HCT116 (cell line): ENCODE data around the gene SDK1. TPM values are rescaled to one million over a fixed set of nuclear protein-coding genes. Genes with fewer than 3 reads are reported as not detected.

ENCODE experiments used
- ATAC-seq: fragments of 200-7000 bp; cut with Tn5 transposase; 2 replicates; pipeline ENCODE4 v1.9.1; 2020; ENCODE audit warnings: mild to moderate bottlenecking, moderate library complexity
- BruUV-seq: library from RNA; stranded (reverse); fragments of 400-500 nt; replicated peaks from 2 replicates; lab custom pipeline; 2021; lab: Mats Ljungman, UMichigan
- CTCF ChIA-PET: fragments of 300-600 bp; sonication (Branson Sonifier 250); formaldehyde crosslinking; loops from one replicate; lab custom pipeline; 2021; ENCODE audit warnings: antibody characterized with exemption; lab: Charles Lee
- POLR2A ChIA-PET: fragments of 300-600, 350-600 bp; sonication (Branson Sonifier 250); formaldehyde crosslinking; loops from one replicate; lab custom pipeline; 2021; ENCODE audit warnings: antibody characterized with exemption; lab: Charles Lee
- RAD21 ChIA-PET, 2 experiments: fragments of 300-600 bp; sonication (Branson Sonifier 250); formaldehyde crosslinking; loops; one replicate each; lab custom pipeline; 2023; ENCODE audit warnings: low total read pairs in 2 of 2; ENCODE audit not compliant: uncharacterized antibody in 2 of 2, unreplicated experiment in 2 of 2, low non-redundant PET in 1 of 2; lab: Charles Lee
- DNase-seq: peaks from one replicate; pipeline ENCODE4 v3.0.0-alpha.2; 2010; ENCODE audit warnings: low read depth, low spot score
- H2AFZ ChIP-seq: fragments of 200-600 bp; shearing (Covaris generic), sonication (generic); 2 replicates; pipeline ENCODE4 v1.6.1; 2017; ENCODE audit warnings: low read depth, mixed run types, mixed read lengths, antibody characterized with exemption, low read length; ENCODE audit not compliant: poor library complexity, severe bottlenecking
- H3K27ac ChIP-seq: 2 replicates; pipeline ENCODE4 v1.5.1; 2012; ENCODE audit warnings: low read depth, low read length
- H3K27me3 ChIP-seq: fragments of 200-600 bp; sonication (generic); 2 replicates; pipeline ENCODE4 v1.6.1; 2016; ENCODE audit warnings: mixed run types, low read length, mixed read lengths; ENCODE audit not compliant: insufficient read depth
- H3K36me3 ChIP-seq, 2 experiments: fragments of 200-500 bp in 1 of 2; fragments of 200-600 bp in 1 of 2; sonication (Bioruptor generic) in 1 of 2; sonication (generic) in 1 of 2; 2 replicates each; pipeline versions ENCODE4 v1.5.1 to v1.6.1; 2014 to 2016; ENCODE audit warnings: low read length in 2 of 2, inconsistent platforms in 1 of 2, mixed read lengths in 1 of 2, mixed run types in 1 of 2; ENCODE audit not compliant: insufficient read depth in 2 of 2, control insufficient read depth in 1 of 2
- H3K4me1 ChIP-seq, 2 experiments: fragments of 200-600 bp in 1 of 2; sonication (generic) in 1 of 2; 2 replicates each; pipeline versions ENCODE4 v1.5.1 to v1.6.1; 2012 to 2017; ENCODE audit warnings: low read length in 2 of 2, inconsistent platforms in 1 of 2, mild to moderate bottlenecking in 1 of 2, mixed read lengths in 1 of 2, mixed run types in 1 of 2, moderate library complexity in 1 of 2; ENCODE audit not compliant: insufficient read depth in 2 of 2, control insufficient read depth in 1 of 2
- H3K4me2 ChIP-seq: fragments of 200-600 bp; sonication (generic); 2 replicates; pipeline ENCODE4 v1.6.1; 2017; ENCODE audit warnings: mixed run types, low read length, mixed read lengths
- H3K4me3 ChIP-seq, 2 experiments: fragments of 200-600 bp in 1 of 2; sonication (generic) in 1 of 2; replicated peaks in 1 of 2; 2 replicates each; pipeline ENCODE4 v1.5.1; 2011 to 2016; ENCODE audit warnings: low read length in 2 of 2, control low read depth in 1 of 2, low read depth in 1 of 2, mild to moderate bottlenecking in 1 of 2, mixed read lengths in 1 of 2, mixed run types in 1 of 2
- H3K79me2 ChIP-seq: fragments of 200-600 bp; sonication (generic); 2 replicates; pipeline ENCODE4 v1.6.1; 2017; ENCODE audit warnings: mild to moderate bottlenecking, mixed run types, low read length, moderate library complexity, mixed read lengths; ENCODE audit not compliant: insufficient read depth
- H3K9ac ChIP-seq: fragments of 200-600 bp; sonication (generic); 2 replicates; pipeline ENCODE4 v1.6.1; 2016; ENCODE audit warnings: low read length, mixed read lengths
- H3K9me2 ChIP-seq: fragments of 200-600 bp; sonication (generic), shearing (Covaris generic); 2 replicates; pipeline ENCODE4 v1.6.1; 2017; ENCODE audit warnings: mixed run types, mild to moderate bottlenecking, moderate library complexity; ENCODE audit not compliant: insufficient read depth
- H3K9me3 ChIP-seq, 2 experiments: fragments of 200-500 bp in 1 of 2; fragments of 200-600 bp in 1 of 2; sonication (Bioruptor generic) in 1 of 2; sonication (generic) in 1 of 2; 2 replicates each; pipeline ENCODE4 v1.6.1; 2014 to 2017; ENCODE audit warnings: low read length in 2 of 2, mixed read lengths in 2 of 2, inconsistent platforms in 1 of 2, low read depth in 1 of 2, mild to moderate bottlenecking in 1 of 2, mixed run types in 1 of 2, moderate library complexity in 1 of 2; ENCODE audit not compliant: control insufficient read depth in 1 of 2, insufficient read depth in 1 of 2
- H4K20me1 ChIP-seq: fragments of 200-600 bp; sonication (generic), shearing (Covaris generic); 2 replicates; pipeline ENCODE4 v1.6.1; 2017; ENCODE audit warnings: mixed run types, mild to moderate bottlenecking, moderate library complexity; ENCODE audit not compliant: insufficient read depth
- CEBPB ChIP-seq: IDR thresholded peaks from 2 replicates; pipeline ENCODE4 v1.6.1; 2012; ENCODE audit warnings: low read depth
- EGR1 ChIP-seq: IDR thresholded peaks from 2 replicates; pipeline ENCODE4 v1.6.1; 2012; ENCODE audit warnings: low read depth
- EZH2phosphoT487 ChIP-seq: fragments of 200-600 bp; IDR thresholded peaks from 2 replicates; pipeline ENCODE4 v1.6.1; 2018; ENCODE audit warnings: antibody characterized with exemption, borderline replicate concordance
- FOSL1 ChIP-seq: IDR thresholded peaks from 2 replicates; pipeline ENCODE4 v1.6.1; 2012; ENCODE audit warnings: low read depth
- JUND ChIP-seq: IDR thresholded peaks from 2 replicates; pipeline ENCODE4 v1.6.1; 2012
- POLR2A ChIP-seq: IDR thresholded peaks from 2 replicates; pipeline ENCODE4 v1.7.0; 2011; ENCODE audit warnings: borderline replicate concordance; ENCODE audit not compliant: insufficient read depth, insufficient read length; ENCODE audit errors: extremely low read depth
- POLR2AphosphoS5 ChIP-seq: IDR thresholded peaks from 2 replicates; pipeline ENCODE4 v1.6.1; 2011; ENCODE audit warnings: mild to moderate bottlenecking, low read depth, low read length, moderate library complexity
- SP1 ChIP-seq: IDR thresholded peaks from 2 replicates; pipeline ENCODE4 v1.6.1; 2012; ENCODE audit warnings: low read depth
- SRF ChIP-seq: IDR thresholded peaks from 2 replicates; pipeline ENCODE4 v1.6.1; 2012; ENCODE audit warnings: low read depth
- YY1 ChIP-seq: IDR thresholded peaks from 2 replicates; pipeline ENCODE4 v1.6.1; 2011; ENCODE audit warnings: low read length, low read depth, moderate library complexity, mild to moderate bottlenecking; ENCODE audit not compliant: insufficient replicate concordance; ENCODE audit errors: extremely low read depth
- ZFX ChIP-seq: fragments of 450-650 bp; IDR thresholded peaks from 2 replicates; pipeline ENCODE4 v1.6.1; 2017
- ZNF274 ChIP-seq: fragments of 200-500 bp; sonication (Bioruptor generic); IDR thresholded peaks from 2 replicates; pipeline ENCODE4 v1.6.1; 2014; ENCODE audit warnings: mild to moderate bottlenecking, low read depth, low read length, inconsistent platforms
- intact Hi-C: fragments of 100-400 bp; cut with micrococcal nuclease; formaldehyde crosslinking; loops from 2 replicates; pipeline ENCODE4 v1.10.0; 2022
- total RNA-seq: library from RNA; stranded (reverse); gene quantifications from one replicate; pipeline ENCODE4 v1.2.1, GENCODE V29; 2021; ENCODE audit not compliant: unreplicated experiment
- TF ChIP-seq, protein P1 (sequence below), 3 experiments: fragments of 200-600 bp in 1 of 3; sonication (generic) in 1 of 3; IDR thresholded peaks in 2 of 3; conservative IDR thresholded peaks in 1 of 3; 2 replicates each; pipeline ENCODE4 v1.5.1; 2012 to 2017; ENCODE audit warnings: low read depth in 2 of 3, low read length in 2 of 3, antibody characterized with exemption in 1 of 3, borderline replicate concordance in 1 of 3, control low read depth in 1 of 3, mild to moderate bottlenecking in 1 of 3, mixed read lengths in 1 of 3, mixed run types in 1 of 3, moderate library complexity in 1 of 3; ENCODE audit not compliant: insufficient read depth in 1 of 3
- TF ChIP-seq, protein P2 (sequence below): IDR thresholded peaks from 2 replicates; pipeline ENCODE4 v1.6.1; 2012

Gene SDK1
- total RNA-seq, 1 experiment from 2014 or later = 0.05 TPM

DNA sequence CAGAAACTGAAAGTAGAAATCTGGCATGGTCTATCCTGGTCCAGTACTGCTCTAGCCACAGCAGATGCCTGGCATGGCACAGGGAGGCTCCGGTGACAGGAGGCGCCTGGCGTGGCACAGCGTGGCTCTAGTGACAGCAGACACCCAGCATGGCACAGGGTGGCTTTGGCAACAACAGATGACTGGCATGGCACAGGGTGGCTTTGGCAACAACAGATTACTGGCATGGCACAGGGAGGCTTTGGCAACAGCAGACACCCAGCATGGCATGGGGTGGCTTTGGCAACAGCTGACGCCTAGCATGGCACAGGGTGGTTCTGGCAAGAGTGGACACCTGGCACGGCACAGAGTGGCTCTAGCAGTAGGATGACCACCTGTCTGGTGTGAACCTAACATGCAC is 900.5 kb downstream of the SDK1 start:
- CTCF ChIA-PET = no interaction called here
- no peak overlapping the region for H3K9ac ChIP-seq
- no peak overlapping the region for H3K4me2 ChIP-seq
- POLR2A ChIA-PET = no interaction called here
- TF ChIP-seq EZH2phosphoT487 (no peak), ZNF274 (no peak), POLR2A (no peak), YY1 (no peak), FOSL1 (no peak), SP1 (no peak)
- TF ChIP-seq, protein P1, sequence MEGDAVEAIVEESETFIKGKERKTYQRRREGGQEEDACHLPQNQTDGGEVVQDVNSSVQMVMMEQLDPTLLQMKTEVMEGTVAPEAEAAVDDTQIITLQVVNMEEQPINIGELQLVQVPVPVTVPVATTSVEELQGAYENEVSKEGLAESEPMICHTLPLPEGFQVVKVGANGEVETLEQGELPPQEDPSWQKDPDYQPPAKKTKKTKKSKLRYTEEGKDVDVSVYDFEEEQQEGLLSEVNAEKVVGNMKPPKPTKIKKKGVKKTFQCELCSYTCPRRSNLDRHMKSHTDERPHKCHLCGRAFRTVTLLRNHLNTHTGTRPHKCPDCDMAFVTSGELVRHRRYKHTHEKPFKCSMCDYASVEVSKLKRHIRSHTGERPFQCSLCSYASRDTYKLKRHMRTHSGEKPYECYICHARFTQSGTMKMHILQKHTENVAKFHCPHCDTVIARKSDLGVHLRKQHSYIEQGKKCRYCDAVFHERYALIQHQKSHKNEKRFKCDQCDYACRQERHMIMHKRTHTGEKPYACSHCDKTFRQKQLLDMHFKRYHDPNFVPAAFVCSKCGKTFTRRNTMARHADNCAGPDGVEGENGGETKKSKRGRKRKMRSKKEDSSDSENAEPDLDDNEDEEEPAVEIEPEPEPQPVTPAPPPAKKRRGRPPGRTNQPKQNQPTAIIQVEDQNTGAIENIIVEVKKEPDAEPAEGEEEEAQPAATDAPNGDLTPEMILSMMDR (IDR thresholded peaks at IDR 0.05 in 2 of 3, conservative IDR thresholded peaks at IDR 0.05 in 1 of 3; ENCODE audit: borderline replicate concordance in 1 of 3, insufficient read depth in 1 of 3, low read depth in 2 of 3, low read length in 2 of 3) = no peak
- H3K27me3 ChIP-seq = no peaks in the 10 kb centered on the region
- H3K27ac ChIP-seq = no peak overlapping the region
- H3K36me3 ChIP-seq = no peaks in the 10 kb centered on the region
- RAD21 ChIA-PET = no interaction called here
- H3K9me2 ChIP-seq = no peaks in the 10 kb centered on the region
- no peak overlapping the region for H3K4me3 ChIP-seq
- H3K79me2 ChIP-seq = no peaks in the 10 kb centered on the region
- ATAC-seq (no peak), DNase-seq (no peak)
- BruUV-seq = no TSS peak
- no peaks in the 10 kb centered on the region for H4K20me1 ChIP-seq
- no peaks in the 10 kb centered on the region for H3K9me3 ChIP-seq
- intact Hi-C loops = no loop called here
- no peak overlapping the region for H2AFZ ChIP-seq
- H3K4me1 ChIP-seq = no peaks in the 10 kb centered on the region

DNA sequence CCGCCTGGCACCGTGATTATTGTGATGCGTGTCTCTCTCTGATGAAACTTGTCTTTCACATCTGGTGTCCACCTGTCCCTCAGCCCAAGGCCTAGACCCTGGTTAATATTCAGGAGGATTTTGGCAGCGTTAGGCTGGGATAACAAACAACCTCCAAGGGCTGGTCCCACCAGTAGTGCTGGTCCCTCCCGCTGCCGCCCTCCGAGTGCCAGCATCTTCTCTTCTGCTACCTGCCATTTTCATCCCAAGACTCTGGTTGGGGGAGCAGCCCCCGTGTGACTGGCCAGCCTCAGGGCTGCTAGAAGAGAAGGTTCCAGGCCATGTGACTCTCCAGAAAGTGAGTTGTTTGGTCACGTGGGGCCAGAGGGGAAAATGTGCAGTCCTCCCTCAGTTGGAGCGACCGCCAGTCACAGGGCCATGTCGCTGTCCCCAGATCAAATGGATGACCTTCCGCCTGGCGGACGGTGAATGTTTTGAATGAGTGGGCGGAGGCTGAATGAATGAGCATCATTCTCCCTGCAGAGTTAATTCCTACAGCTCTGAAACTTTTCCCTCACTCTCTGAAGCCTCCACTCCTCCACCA is 901.2 kb downstream of the SDK1 start:
- ChIA-PET RAD21 (no interaction called here), CTCF (no interaction called here), POLR2A (no interaction called here)
- H3K9me3 ChIP-seq = no peaks in the 10 kb centered on the region
- no peak overlapping the region for H3K27ac ChIP-seq
- no peak overlapping the region for H2AFZ ChIP-seq
- no peak overlapping the region for H3K4me2 ChIP-seq
- H4K20me1 ChIP-seq = no peaks in the 10 kb centered on the region
- no peak for DNase-seq
- H3K9ac ChIP-seq = no peak overlapping the region
- H3K4me3 ChIP-seq = no peak overlapping the region
- H3K9me2 ChIP-seq = no peaks in the 10 kb centered on the region
- H3K4me1 ChIP-seq = no peaks in the 10 kb centered on the region
- intact Hi-C loops = no loop called here
- no peak for ATAC-seq
- BruUV-seq = no TSS peak
- H3K27me3 ChIP-seq = no peaks in the 10 kb centered on the region
- no peaks in the 10 kb centered on the region for H3K36me3 ChIP-seq
- H3K79me2 ChIP-seq = no peaks in the 10 kb centered on the region
- TF ChIP-seq ZFX (no peak), SRF (no peak), JUND (no peak), POLR2AphosphoS5 (no peak), FOSL1 (no peak), EGR1 (no peak), CEBPB (no peak), SP1 (no peak)
- TF ChIP-seq, protein P2, sequence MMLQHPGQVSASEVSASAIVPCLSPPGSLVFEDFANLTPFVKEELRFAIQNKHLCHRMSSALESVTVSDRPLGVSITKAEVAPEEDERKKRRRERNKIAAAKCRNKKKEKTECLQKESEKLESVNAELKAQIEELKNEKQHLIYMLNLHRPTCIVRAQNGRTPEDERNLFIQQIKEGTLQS = no peak
- TF ChIP-seq, protein P1 (IDR thresholded peaks at IDR 0.05 in 2 of 3, conservative IDR thresholded peaks at IDR 0.05 in 1 of 3; ENCODE audit: borderline replicate concordance in 1 of 3, insufficient read depth in 1 of 3, low read depth in 2 of 3, low read length in 2 of 3) = no peak
